Skeletal muscle tissue (tissue), 4 donors: ENCODE data around the gene NDRG2. TPM values are rescaled to one million over a fixed set of nuclear protein-coding genes. Genes with fewer than 3 reads are reported as not detected.

Source experiments
- H3K27ac ChIP-seq: one replicate; pipeline ENCODE4 v1.7.0; 2013; ENCODE audit warnings: mild to moderate bottlenecking, low read depth, low read length, inconsistent platforms
- H3K27me3 ChIP-seq, 3 donors: one replicate each; pipeline ENCODE4 v1.7.0; 2013; ENCODE audit warnings: low read length in 3 of 3; ENCODE audit not compliant: control insufficient read depth in 3 of 3, insufficient read depth in 3 of 3
- H3K36me3 ChIP-seq, 3 donors: one replicate each; pipeline ENCODE4 v1.7.0; 2013; ENCODE audit warnings: low read length in 3 of 3; ENCODE audit not compliant: control insufficient read depth in 3 of 3, insufficient read depth in 3 of 3
- H3K4me1 ChIP-seq, 3 donors: one replicate each; pipeline ENCODE4 v1.7.0; 2013; ENCODE audit warnings: low read length in 3 of 3, mild to moderate bottlenecking in 3 of 3; ENCODE audit not compliant: control insufficient read depth in 3 of 3, insufficient read depth in 3 of 3
- H3K4me3 ChIP-seq, 3 donors: one replicate each; pipeline ENCODE4 v1.7.0; 2013; ENCODE audit warnings: low read length in 3 of 3
- H3K9ac ChIP-seq, 3 donors: one replicate each; pipeline ENCODE4 v1.7.0; 2013; ENCODE audit warnings: low read length in 3 of 3, mild to moderate bottlenecking in 3 of 3, moderate library complexity in 2 of 3, low read depth in 1 of 3
- H3K9me3 ChIP-seq, 3 donors: one replicate each; pipeline ENCODE4 v1.7.0; 2013; ENCODE audit warnings: low read length in 3 of 3; ENCODE audit not compliant: control insufficient read depth in 3 of 3
- total RNA-seq: library from RNA; depleted of rRNA; stranded (reverse); fragments of >200 nt; gene quantifications from one replicate; pipeline ENCODE4 v1.2.3, GENCODE V29; 2014
- donor health status: Osteomylitis.

NDRG2 gene
- total RNA-seq, 1 donor from 2014 or later = 162 TPM

DNA sequence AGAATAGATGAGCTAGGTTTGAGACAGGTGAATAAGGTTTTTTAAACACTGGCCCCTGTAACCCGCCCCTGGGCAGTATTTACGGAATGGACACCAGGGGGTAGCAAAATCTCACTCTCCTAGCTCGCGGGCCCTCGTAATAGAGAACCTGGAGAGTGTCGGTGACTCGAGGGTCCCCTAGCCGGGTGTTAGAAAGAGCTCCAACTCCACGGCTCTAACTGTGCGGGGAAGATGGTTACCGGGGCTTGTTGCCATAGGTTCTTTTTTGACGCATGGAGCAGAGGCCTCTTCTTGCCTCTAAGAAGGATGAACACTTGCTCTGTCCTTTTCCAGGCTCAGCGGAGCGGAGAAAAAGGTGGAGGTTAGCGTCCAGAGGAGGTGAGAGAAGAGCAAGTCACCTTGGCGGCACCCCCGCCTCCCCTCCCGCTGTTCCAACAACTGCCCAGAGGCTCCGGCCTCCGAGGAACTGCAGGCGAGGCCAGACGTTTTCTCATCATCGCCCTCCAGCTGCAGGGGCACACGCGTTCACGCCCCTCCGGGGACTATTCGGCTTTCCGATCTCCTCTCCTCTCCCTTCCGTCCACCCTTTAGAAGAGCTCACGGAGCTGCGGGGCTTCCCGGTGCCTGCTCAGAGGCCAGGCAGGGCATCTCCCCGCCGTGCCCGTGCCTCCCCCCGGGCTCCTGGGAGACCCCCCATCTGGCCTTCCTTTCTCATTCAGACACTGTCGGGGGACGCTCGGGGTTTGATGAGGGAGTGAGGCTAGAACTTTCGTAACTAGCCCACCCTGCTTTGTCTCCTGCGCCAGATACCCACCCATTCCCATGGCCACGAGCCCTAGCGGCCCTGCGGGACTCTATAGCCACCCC, 43.9 kb upstream of the NDRG2 start:
- Histone ChIP-seq H3K36me3 (peaks cover 3 to 8% (median 8%) of the 10 kb centered on the region in 3 donors), H3K4me1 (peaks cover 32 to 38% (median 33%) of the 10 kb centered on the region in 3 donors), H3K9ac (peak overlapping the region; percentile 70 to 88 (median 82)), H3K9me3 (no peaks in the 10 kb centered on the region), H3K27me3 (no peaks in the 10 kb centered on the region), H3K27ac (peak overlapping the region; percentile 86), H3K4me3 (peak overlapping the region; percentile 75 to 91 (median 78))

DNA sequence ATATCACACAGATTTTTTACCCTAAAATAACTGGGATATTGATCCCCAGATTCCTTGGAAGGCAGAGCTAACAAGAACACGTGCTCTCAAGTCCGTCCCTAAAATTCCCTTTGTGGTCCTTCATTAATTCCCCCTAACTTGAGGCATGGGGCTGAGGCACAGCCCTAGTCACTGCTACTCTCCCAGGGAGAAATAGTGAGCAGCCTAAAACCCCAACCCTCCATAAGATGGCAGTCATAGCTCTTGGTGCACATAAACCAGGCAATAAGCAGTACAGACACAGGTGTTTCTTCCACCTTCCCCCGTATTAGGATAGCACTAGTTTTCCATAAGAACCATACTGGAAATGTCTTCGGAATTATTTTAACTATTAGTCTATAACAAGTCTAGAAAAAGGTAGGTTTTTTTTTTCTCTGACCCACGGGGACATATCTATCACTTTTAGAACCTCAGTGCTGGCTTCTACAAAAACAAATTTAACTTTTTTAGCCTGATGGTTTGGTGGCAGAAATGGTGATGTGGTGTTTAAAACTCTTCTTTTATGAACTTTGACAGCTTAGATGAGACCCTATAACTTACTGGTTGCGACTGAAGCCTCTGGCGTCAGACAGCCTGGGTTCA, 42.1 kb upstream of the NDRG2 start:
- Histone ChIP-seq H3K27me3 (no peaks in the 10 kb centered on the region), H3K9me3 (no peaks in the 10 kb centered on the region), H3K4me1 (peaks cover 20 to 29% (median 25%) of the 10 kb centered on the region in 3 donors), H3K9ac (no peak overlapping the region), H3K4me3 (no peak overlapping the region), H3K27ac (no peak overlapping the region), H3K36me3 (no peaks in the 10 kb centered on the region)

GRCh38 chr14:21063479-21063878, 38.6 kb upstream of the NDRG2 start:
- peaks cover under 1 to 7% (median 2%) of the 10 kb centered on the region in 3 donors for H3K4me1 ChIP-seq
- no peak overlapping the region for H3K9ac ChIP-seq
- H3K27me3 ChIP-seq = no peaks in the 10 kb centered on the region
- no peak overlapping the region for H3K4me3 ChIP-seq
- no peaks in the 10 kb centered on the region for H3K36me3 ChIP-seq
- H3K9me3 ChIP-seq = no peaks in the 10 kb centered on the region
- no peak overlapping the region for H3K27ac ChIP-seq

- H3K27me3 ChIP-seq = no peaks in the 10 kb centered on the region
- H3K9me3 ChIP-seq = no peaks in the 10 kb centered on the region
- no peak overlapping the region for H3K27ac ChIP-seq
- no peaks in the 10 kb centered on the region for H3K36me3 ChIP-seq
- H3K9ac ChIP-seq = no peak overlapping the region
- H3K4me1 ChIP-seq = peaks cover 0 to 5% (median 0%) of the 10 kb centered on the region in 3 donors
- H3K4me3 ChIP-seq = no peak overlapping the region
Observed at GRCh38 chr14:21061347-21061668, 36.4 kb upstream of the NDRG2 start.

DNA sequence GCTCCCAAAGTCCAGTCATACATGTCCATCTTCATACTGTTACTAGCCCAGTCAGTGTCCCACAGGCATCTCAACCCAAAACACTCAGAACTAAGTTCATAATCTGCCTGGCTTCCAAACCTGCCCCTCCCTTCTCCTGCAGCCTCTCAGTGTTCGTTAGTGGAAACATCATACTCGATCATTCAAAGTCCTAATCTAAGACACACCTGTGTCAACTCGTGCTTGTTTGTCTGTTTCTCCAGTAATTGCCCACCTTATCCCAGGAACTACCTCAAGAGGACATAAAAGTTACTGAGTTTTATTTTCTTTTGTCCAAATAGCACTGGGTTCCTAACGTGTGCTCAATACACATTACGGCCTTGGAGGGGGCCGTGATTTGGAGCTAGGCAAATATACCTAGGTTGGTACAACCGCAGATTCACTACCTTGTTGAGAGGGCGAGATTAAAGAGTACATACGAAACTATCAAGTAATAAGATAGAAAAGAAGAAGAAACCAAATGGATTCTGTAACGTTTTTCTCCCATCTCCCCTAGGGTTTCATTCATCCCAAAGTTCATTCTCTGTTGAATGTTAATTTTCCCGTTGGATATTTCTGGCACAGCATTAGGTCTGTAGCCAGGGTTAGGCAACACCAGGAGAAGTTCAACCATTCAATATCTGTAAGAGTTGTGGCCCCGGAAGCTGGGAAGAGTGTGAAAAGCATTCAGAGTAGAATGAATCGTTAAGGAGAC, 35.9 kb upstream of the NDRG2 start:
- Histone ChIP-seq H3K4me3 (no peak overlapping the region), H3K9ac (no peak overlapping the region), H3K27me3 (no peaks in the 10 kb centered on the region), H3K4me1 (peaks cover 0 to 5% (median 0%) of the 10 kb centered on the region in 3 donors), H3K36me3 (no peaks in the 10 kb centered on the region), H3K9me3 (no peaks in the 10 kb centered on the region), H3K27ac (no peak overlapping the region)

- Histone ChIP-seq H3K27me3 (no peaks in the 10 kb centered on the region), H3K9ac (no peak overlapping the region), H3K4me1 (peaks cover 0 to 5% (median 0%) of the 10 kb centered on the region in 3 donors), H3K9me3 (no peaks in the 10 kb centered on the region), H3K4me3 (no peak overlapping the region), H3K36me3 (no peaks in the 10 kb centered on the region), H3K27ac (no peak overlapping the region)
Observed at GRCh38 chr14:21059842-21060613, 35.2 kb upstream of the NDRG2 start.

DNA sequence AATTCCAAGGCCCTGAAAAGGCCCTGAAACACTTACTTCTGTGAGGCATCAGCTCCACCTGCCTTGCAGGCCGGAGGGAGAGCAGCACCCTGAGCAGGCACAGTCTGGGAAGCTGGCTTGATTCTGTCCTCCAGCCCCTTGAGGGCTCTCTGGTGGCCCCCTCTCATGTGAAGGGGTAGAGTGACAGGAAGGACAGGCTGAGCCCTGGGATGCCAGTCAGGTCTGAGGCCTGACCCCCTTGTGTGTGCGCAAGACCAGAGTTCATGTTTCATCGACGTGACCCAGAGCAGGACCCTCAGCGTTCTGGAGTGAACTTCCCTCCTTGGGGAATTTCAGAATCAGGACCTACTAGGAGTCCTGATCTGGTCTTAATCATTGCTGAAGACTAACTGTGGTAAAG, 34.0 kb upstream of the NDRG2 start:
- Histone ChIP-seq H3K27me3 (no peaks in the 10 kb centered on the region), H3K4me1 (peaks cover 0 to 5% (median 0%) of the 10 kb centered on the region in 3 donors), H3K9me3 (no peaks in the 10 kb centered on the region), H3K36me3 (no peaks in the 10 kb centered on the region), H3K9ac (no peak overlapping the region), H3K27ac (no peak overlapping the region), H3K4me3 (no peak overlapping the region)

DNA sequence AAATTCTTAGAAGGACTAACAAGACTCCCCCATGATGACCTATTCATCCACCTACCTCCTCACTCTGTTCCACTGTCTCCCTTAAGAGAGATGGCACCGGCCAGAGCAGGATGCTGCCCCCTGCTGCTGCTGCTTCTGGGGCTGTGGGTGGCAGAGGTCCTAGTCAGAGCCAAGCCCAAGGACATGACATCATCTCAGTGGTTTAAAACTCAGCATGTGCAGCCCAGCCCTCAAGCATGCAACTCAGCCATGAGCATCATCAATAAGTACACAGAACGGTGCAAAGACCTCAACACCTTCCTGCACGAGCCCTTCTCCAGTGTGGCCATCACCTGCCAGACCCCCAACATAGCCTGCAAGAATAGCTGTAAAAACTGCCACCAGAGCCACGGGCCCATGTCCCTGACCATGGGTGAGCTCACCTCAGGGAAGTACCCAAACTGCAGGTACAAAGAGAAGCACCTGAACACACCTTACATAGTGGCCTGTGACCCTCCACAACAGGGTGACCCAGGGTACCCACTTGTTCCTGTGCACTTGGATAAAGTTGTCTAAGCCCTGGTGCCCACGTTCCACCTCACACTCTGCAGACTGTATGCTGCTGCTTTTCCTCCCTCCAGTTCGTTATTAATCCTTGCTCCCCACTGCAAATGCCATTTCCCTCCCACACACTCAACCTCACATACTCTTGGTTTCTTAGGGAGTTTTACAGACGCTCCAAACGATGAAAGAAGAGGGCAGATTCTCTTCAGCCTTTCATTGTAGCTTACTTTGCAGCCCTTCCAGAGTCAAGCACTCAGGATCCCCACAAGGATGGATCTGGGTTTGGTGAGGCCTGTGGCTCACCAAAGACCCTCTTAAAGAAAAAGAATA, 33.2 kb upstream of the NDRG2 start, which contains the start of gene RNASE8:
Gene RNASE8, plus strand, starts transcription at position 20 of the 873 bp plus-strand sequence. Its CDS starts 71 bp downstream, at position 91.
- Histone ChIP-seq H3K36me3 (no peaks in the 10 kb centered on the region), H3K27me3 (no peaks in the 10 kb centered on the region), H3K4me3 (no peak within 1 kb of the TSS), H3K27ac (no peak within 1 kb of the TSS), H3K4me1 (no peaks in the 10 kb centered on the region), H3K9me3 (no peaks in the 10 kb centered on the region), H3K9ac (no peak within 1 kb of the TSS)
